Activated naive CD8-positive, alpha-beta T cell treated with anti-CD3 and anti-CD28 coated beads for 36 hours (primary cell): Measurements from ENCODE around the gene LAIR1. TPM values are rescaled to one million over a fixed set of nuclear protein-coding genes. Genes with fewer than 3 reads are reported as not detected.
"Not testable (repeated sequence)": the region's sequence is repeated elsewhere in the genome, so short reads cannot be mapped to it uniquely, and the experiment has no call there.

Experiments used
- DNase-seq: peaks from one replicate; pipeline ENCODE4 v3.0.0; 2021
- H3K27ac Mint-ChIP-seq: one replicate; pipeline ENCODE4 v1.8.0; 2022; ENCODE audit warnings: mild to moderate bottlenecking, moderate library complexity, mixed read lengths
- H3K27me3 Mint-ChIP-seq: one replicate; pipeline ENCODE4 v1.8.0; 2022; ENCODE audit warnings: mild to moderate bottlenecking, mixed read lengths
- H3K36me3 Mint-ChIP-seq: one replicate; pipeline ENCODE4 v1.8.0; 2021; ENCODE audit warnings: mild to moderate bottlenecking, mixed read lengths
- H3K4me1 Mint-ChIP-seq: one replicate; pipeline ENCODE4 v1.8.0; 2021; ENCODE audit warnings: mixed read lengths
- H3K4me3 Mint-ChIP-seq: one replicate; pipeline ENCODE4 v1.8.0; 2022; ENCODE audit warnings: mild to moderate bottlenecking, moderate library complexity, mixed read lengths
- H3K9me3 Mint-ChIP-seq: one replicate; pipeline ENCODE4 v1.8.0; 2022; ENCODE audit warnings: mixed read lengths
- total RNA-seq, 2 experiments: library from RNA; stranded (reverse); gene quantifications; one replicate each; pipeline ENCODE4 v1.2.3, GENCODE V29; 2021

Gene LAIR1
- total RNA-seq, 2 experiments from 2014 or later, result 9.0 to 10.1 TPM

GRCh38 chr19:54388802-54389139, 24.0 kb upstream of the LAIR1 start:
- no peaks in the 10 kb centered on the region for H3K36me3 Mint-ChIP-seq
- no peak for DNase-seq

GRCh38 chr19:54387991-54388801, 23.5 kb upstream of the LAIR1 start:
- peak overlapping the region; percentile 77 for H3K4me3 Mint-ChIP-seq
- DNase-seq, result peak; percentile 26
- peaks cover 1% of the 10 kb centered on the region for H3K9me3 Mint-ChIP-seq
- no peaks in the 10 kb centered on the region for H3K36me3 Mint-ChIP-seq
- no peaks in the 10 kb centered on the region for H3K27me3 Mint-ChIP-seq
- peaks cover 26% of the 10 kb centered on the region for H3K4me1 Mint-ChIP-seq
- peak overlapping the region; percentile 0 for H3K27ac Mint-ChIP-seq

More at GRCh38 chr19:54388802-54389139, 24.0 kb upstream of the LAIR1 start:
- H3K4me1 Mint-ChIP-seq, result peaks cover 23% of the 10 kb centered on the region
- H3K9me3 Mint-ChIP-seq, result no peaks in the 10 kb centered on the region
- H3K27ac Mint-ChIP-seq, result peak overlapping the region; percentile 0
- peak overlapping the region; percentile 77 for H3K4me3 Mint-ChIP-seq
- H3K27me3 Mint-ChIP-seq, result no peaks in the 10 kb centered on the region

- no peak overlapping the region for H3K27ac Mint-ChIP-seq
- H3K4me3 Mint-ChIP-seq, result no peak overlapping the region
- no peaks in the 10 kb centered on the region for H3K36me3 Mint-ChIP-seq
- peaks cover 20% of the 10 kb centered on the region for H3K4me1 Mint-ChIP-seq
- H3K27me3 Mint-ChIP-seq, result peaks cover 13% of the 10 kb centered on the region
- H3K9me3 Mint-ChIP-seq, result peaks cover 7% of the 10 kb centered on the region
- no peak for DNase-seq
Measured at GRCh38 chr19:54383330-54383729, 18.6 kb upstream of the LAIR1 start.

GRCh38 chr19:54382041-54382440, 17.3 kb upstream of the LAIR1 start:
- not testable (repeated sequence) for DNase-seq, H3K27ac Mint-ChIP-seq, H3K36me3 Mint-ChIP-seq, H3K4me3 Mint-ChIP-seq, H3K9me3 Mint-ChIP-seq
- Mint-ChIP-seq H3K4me1 (peaks cover 18% of the 10 kb centered on the region), H3K27me3 (peaks cover 13% of the 10 kb centered on the region)

- Mint-ChIP-seq H3K27ac (no peak overlapping the region), H3K9me3 (peaks cover 8% of the 10 kb centered on the region), H3K4me1 (peaks cover 27% of the 10 kb centered on the region), H3K36me3 (no peaks in the 10 kb centered on the region), H3K4me3 (no peak overlapping the region), H3K27me3 (peaks cover 20% of the 10 kb centered on the region)
- DNase-seq, result no peak
Measured at GRCh38 chr19:54380897-54381296, 16.2 kb upstream of the LAIR1 start.

GRCh38 chr19:54379187-54379678, 14.5 kb upstream of the LAIR1 start:
- Mint-ChIP-seq H3K27me3 (peaks cover 33% of the 10 kb centered on the region), H3K4me3 (no peak overlapping the region), H3K9me3 (peaks cover 10% of the 10 kb centered on the region), H3K4me1 (peaks cover 42% of the 10 kb centered on the region), H3K36me3 (no peaks in the 10 kb centered on the region), H3K27ac (no peak overlapping the region)
- DNase-seq, result no peak

- no peak overlapping the region for H3K27ac Mint-ChIP-seq
- DNase-seq, result no peak
- H3K27me3 Mint-ChIP-seq, result peaks cover 34% of the 10 kb centered on the region
- H3K9me3 Mint-ChIP-seq, result peaks cover 9% of the 10 kb centered on the region
- H3K36me3 Mint-ChIP-seq, result no peaks in the 10 kb centered on the region
- H3K4me3 Mint-ChIP-seq, result peak overlapping the region; percentile 33
- H3K4me1 Mint-ChIP-seq, result peaks cover 55% of the 10 kb centered on the region
Measured at GRCh38 chr19:54376610-54377285, 12.0 kb upstream of the LAIR1 start.

- peaks cover 39% of the 10 kb centered on the region for H3K27me3 Mint-ChIP-seq
Measured at GRCh38 chr19:54375181-54375938, 10.6 kb upstream of the LAIR1 start.

GRCh38 chr19:54373781-54374631, 9.3 kb upstream of the LAIR1 start:
- Mint-ChIP-seq H3K4me1 (peaks cover 73% of the 10 kb centered on the region), H3K4me3 (no peak overlapping the region), H3K27me3 (peaks cover 33% of the 10 kb centered on the region), H3K27ac (no peak overlapping the region), H3K9me3 (peaks cover 3% of the 10 kb centered on the region), H3K36me3 (peaks cover under 1% of the 10 kb centered on the region)
- no peak for DNase-seq

More at GRCh38 chr19:54375181-54375938, 10.6 kb upstream of the LAIR1 start:
- peak overlapping the region; percentile 74 for H3K27ac Mint-ChIP-seq
- H3K9me3 Mint-ChIP-seq, DNase-seq, H3K36me3 Mint-ChIP-seq: not testable (repeated sequence)
- H3K4me1 Mint-ChIP-seq, result peaks cover 66% of the 10 kb centered on the region
- peak overlapping the region; percentile 59 for H3K4me3 Mint-ChIP-seq

- H3K9me3 Mint-ChIP-seq, H3K4me3 Mint-ChIP-seq, H3K36me3 Mint-ChIP-seq, DNase-seq, H3K27ac Mint-ChIP-seq: not testable (repeated sequence)
- peaks cover 62% of the 10 kb centered on the region for H3K4me1 Mint-ChIP-seq
- H3K27me3 Mint-ChIP-seq, result peaks cover 21% of the 10 kb centered on the region
Measured at GRCh38 chr19:54371453-54371852, 6.7 kb upstream of the LAIR1 start.

GRCh38 chr19:54370434-54370796, 5.7 kb upstream of the LAIR1 start:
- peaks cover 58% of the 10 kb centered on the region for H3K4me1 Mint-ChIP-seq
- not testable (repeated sequence) for H3K36me3 Mint-ChIP-seq, H3K27ac Mint-ChIP-seq, H3K9me3 Mint-ChIP-seq
- H3K4me3 Mint-ChIP-seq, result peak overlapping the region; percentile 71
- peaks cover 14% of the 10 kb centered on the region for H3K27me3 Mint-ChIP-seq
- peak; percentile 65 for DNase-seq

GRCh38 chr19:54369688-54370433, 5.1 kb upstream of the LAIR1 start:
- not testable (repeated sequence) for H3K9me3 Mint-ChIP-seq, H3K36me3 Mint-ChIP-seq, H3K27me3 Mint-ChIP-seq, DNase-seq
- Mint-ChIP-seq H3K27ac (peak overlapping the region; percentile 84), H3K4me1 (peaks cover 58% of the 10 kb centered on the region), H3K4me3 (peak overlapping the region; percentile 71)

- no peaks in the 10 kb centered on the region for H3K9me3 Mint-ChIP-seq
- H3K36me3 Mint-ChIP-seq, result peaks cover 6% of the 10 kb centered on the region
- DNase-seq, result no peak
- H3K4me3 Mint-ChIP-seq, result peak overlapping the region; percentile 49
- H3K27me3 Mint-ChIP-seq, result peaks cover 6% of the 10 kb centered on the region
- peak overlapping the region; percentile 84 for H3K27ac Mint-ChIP-seq
- peaks cover 58% of the 10 kb centered on the region for H3K4me1 Mint-ChIP-seq
Measured at GRCh38 chr19:54369082-54369687, 4.5 kb upstream of the LAIR1 start.
